H1 (cell line): Measurements from ENCODE around the gene SAMD15. TPM values are rescaled to one million over a fixed set of nuclear protein-coding genes. Genes with fewer than 3 reads are reported as not detected.

Source experiments
- CTCF ChIA-PET: fragments of 300-600 bp; sonication (Branson Sonifier 250); formaldehyde crosslinking; loops from one replicate; lab custom pipeline; 2021; ENCODE audit not compliant: partially characterized antibody; lab: Charles Lee
- POLR2A ChIA-PET: fragments of 300-600 bp; sonication (Branson Sonifier 250); formaldehyde crosslinking; loops from one replicate; lab custom pipeline; 2021; ENCODE audit warnings: inconsistent platforms; ENCODE audit not compliant: partially characterized antibody; lab: Charles Lee
- DNase-seq, 2 experiments: peaks; one replicate each; pipeline versions ENCODE4 v3.0.0 to v3.0.0-alpha.2; 2010 to 2022; ENCODE audit warnings: low spot score in 2 of 2, low read depth in 1 of 2, mixed read lengths in 1 of 2
- FAIRE-seq: peaks from 2 replicates; lab custom pipeline; 2011; peaks lifted over from hg19 to GRCh38; lab: Jason Lieb, UNC
- H2AFZ ChIP-seq: 2 replicates; pipeline ENCODE4 v1.8.1; 2012; ENCODE audit warnings: low read length, inconsistent platforms
- H2AK5ac ChIP-seq: 2 replicates; pipeline ENCODE4 v1.6.1; 2013; ENCODE audit warnings: low read depth, low read length
- H2BK120ac ChIP-seq: replicated peaks from 2 replicates; pipeline ENCODE3; 2013; ENCODE audit warnings: low read depth, low read length, inconsistent platforms
- H2BK12ac ChIP-seq: 2 replicates; pipeline ENCODE4 v1.6.1; 2013; ENCODE audit warnings: low read depth, low read length
- H2BK15ac ChIP-seq: 2 replicates; pipeline ENCODE4 v1.6.1; 2013; ENCODE audit warnings: low read length
- H2BK20ac ChIP-seq: 2 replicates; pipeline ENCODE4 v1.6.1; 2013; ENCODE audit warnings: low read length
- H2BK5ac ChIP-seq: 2 replicates; pipeline ENCODE4 v1.6.1; 2013; ENCODE audit warnings: low read depth, low read length
- H3K14ac ChIP-seq: 2 replicates; pipeline ENCODE4 v1.6.1; 2013; ENCODE audit warnings: inconsistent platforms; ENCODE audit not compliant: insufficient read length
- H3K18ac ChIP-seq: 2 replicates; pipeline ENCODE4 v1.6.1; 2013; ENCODE audit warnings: low read length; ENCODE audit errors: extremely low read depth
- H3K23ac ChIP-seq: 2 replicates; pipeline ENCODE4 v1.6.1; 2013; ENCODE audit warnings: inconsistent platforms; ENCODE audit not compliant: insufficient read length
- H3K23me2 ChIP-seq: 2 replicates; pipeline ENCODE4 v1.6.1; 2013; ENCODE audit warnings: low read depth, low read length
- H3K27ac ChIP-seq: 2 replicates; pipeline ENCODE4 v1.6.1; 2011; ENCODE audit warnings: low read depth, low read length, inconsistent platforms
- H3K27me3 ChIP-seq, 4 experiments: replicated peaks in 1 of 4; 1 replicate in 1 of 4; 2 replicates in 3 of 4; pipeline versions ENCODE4 v1.6.1 to v1.8.1; 2011 to 2013; ENCODE audit warnings: low read length in 3 of 4, mild to moderate bottlenecking in 3 of 4, inconsistent platforms in 2 of 4, mixed read lengths in 2 of 4, moderate library complexity in 1 of 4; ENCODE audit not compliant: control insufficient read depth in 3 of 4, insufficient read depth in 3 of 4; ENCODE audit errors: extremely low read depth in 1 of 4
- H3K36me3 ChIP-seq, 4 experiments: 2 replicates each; pipeline versions ENCODE4 v1.6.1 to v1.8.1; 2011 to 2013; ENCODE audit warnings: mild to moderate bottlenecking in 4 of 4, low read length in 3 of 4, moderate library complexity in 2 of 4, control low read depth in 1 of 4, inconsistent platforms in 1 of 4; ENCODE audit not compliant: insufficient read depth in 4 of 4, control insufficient read depth in 2 of 4
- H3K4ac ChIP-seq: replicated peaks from 2 replicates; pipeline ENCODE3; 2013; ENCODE audit warnings: low read length, low read depth, mixed read lengths, inconsistent platforms; ENCODE audit not compliant: insufficient read length
- H3K4me1 ChIP-seq, 4 experiments: replicated peaks in 1 of 4; 1 replicate in 1 of 4; 2 replicates in 3 of 4; pipeline versions ENCODE4 v1.6.1 to v1.8.1; 2011 to 2013; ENCODE audit warnings: low read length in 3 of 4, inconsistent platforms in 2 of 4, mixed read lengths in 1 of 4; ENCODE audit not compliant: insufficient read depth in 4 of 4, control insufficient read depth in 3 of 4
- H3K4me2 ChIP-seq, 2 experiments: 2 replicates each; pipeline versions ENCODE4 v1.6.1 to v1.8.1; 2011 to 2013; ENCODE audit warnings: low read depth in 2 of 2, low read length in 2 of 2, control low read depth in 1 of 2, inconsistent platforms in 1 of 2, mild to moderate bottlenecking in 1 of 2; ENCODE audit not compliant: insufficient read depth in 1 of 2
- H3K4me3 ChIP-seq, 4 experiments: fragments of 200-600, 300-600 bp in 1 of 4; sonication (generic), shearing (Covaris generic), sonication (Bioruptor Twin) in 1 of 4; 2 replicates each; pipeline versions ENCODE4 v1.5.1 to v1.8.1; 2011 to 2016; ENCODE audit warnings: low read length in 4 of 4, low read depth in 3 of 4, control low read depth in 2 of 4, inconsistent platforms in 2 of 4, mild to moderate bottlenecking in 2 of 4, mixed read lengths in 1 of 4, moderate library complexity in 1 of 4; ENCODE audit not compliant: insufficient read depth in 2 of 4; ENCODE audit errors: extremely low read depth in 1 of 4
- H3K56ac ChIP-seq: replicated peaks from 2 replicates; pipeline ENCODE3; 2013; ENCODE audit warnings: low read depth, mild to moderate bottlenecking, mixed read lengths, low read length, inconsistent platforms; ENCODE audit not compliant: insufficient read length
- H3K79me1 ChIP-seq: 2 replicates; pipeline ENCODE4 v1.6.1; 2013; ENCODE audit warnings: low read depth, low read length, control low read depth
- H3K79me2 ChIP-seq, 2 experiments: 2 replicates each; pipeline versions ENCODE4 v1.6.1 to v1.8.1; 2012 to 2013; ENCODE audit warnings: low read length in 2 of 2, mild to moderate bottlenecking in 2 of 2, inconsistent platforms in 1 of 2; ENCODE audit not compliant: insufficient read depth in 2 of 2, control insufficient read depth in 1 of 2
- H3K9ac ChIP-seq, 4 experiments: replicated peaks in 1 of 4; 1 replicate in 1 of 4; 2 replicates in 3 of 4; pipeline versions ENCODE4 v1.6.1 to v1.8.1; 2011 to 2013; ENCODE audit warnings: low read depth in 3 of 4, low read length in 3 of 4, control low read depth in 2 of 4, mild to moderate bottlenecking in 2 of 4, moderate library complexity in 2 of 4, inconsistent platforms in 1 of 4; ENCODE audit errors: extremely low read depth in 1 of 4
- H3K9me3 ChIP-seq, 2 experiments: 2 replicates each; pipeline versions ENCODE4 v1.6.1 to v1.8.1; 2012 to 2013; ENCODE audit warnings: mild to moderate bottlenecking in 2 of 2, moderate library complexity in 2 of 2, control low read depth in 1 of 2, inconsistent platforms in 1 of 2, low read depth in 1 of 2, low read length in 1 of 2, mixed read lengths in 1 of 2; ENCODE audit not compliant: insufficient read depth in 2 of 2
- H4K20me1 ChIP-seq, 2 experiments: replicated peaks in 1 of 2; 2 replicates each; pipeline versions ENCODE3 to v1.8.1; 2011 to 2013; ENCODE audit warnings: inconsistent platforms in 2 of 2, low read length in 2 of 2, mild to moderate bottlenecking in 1 of 2; ENCODE audit not compliant: insufficient read depth in 2 of 2, control insufficient read depth in 1 of 2
- H4K5ac ChIP-seq: 2 replicates; pipeline ENCODE4 v1.6.1; 2013; ENCODE audit warnings: low read length, low read depth, mixed read lengths, inconsistent platforms; ENCODE audit not compliant: insufficient read length
- H4K8ac ChIP-seq: 2 replicates; pipeline ENCODE4 v1.8.0; 2013; ENCODE audit warnings: mild to moderate bottlenecking, moderate library complexity, low read length, inconsistent platforms; ENCODE audit not compliant: insufficient read depth; ENCODE audit errors: extremely low read depth
- H4K91ac ChIP-seq: replicated peaks from 2 replicates; pipeline ENCODE3; 2013; ENCODE audit warnings: low read length, mixed read lengths, inconsistent platforms; ENCODE audit not compliant: insufficient read length
- CHD1 ChIP-seq: IDR thresholded peaks from 2 replicates; pipeline ENCODE4 v1.6.1; 2012; ENCODE audit warnings: low read depth, low read length, improper control_type of control experiment
- MAFK ChIP-seq: IDR thresholded peaks from 2 replicates; pipeline ENCODE4 v1.6.1; 2012; ENCODE audit warnings: low read depth, mild to moderate bottlenecking, improper control_type of control experiment, low read length
- SIN3A ChIP-seq, 2 experiments: IDR thresholded peaks in 1 of 2; conservative IDR thresholded peaks in 1 of 2; 2 replicates each; pipeline ENCODE4 v1.6.1; 2011 to 2012; ENCODE audit warnings: low read length in 2 of 2, improper control_type of control experiment in 1 of 2, low read depth in 1 of 2, mild to moderate bottlenecking in 1 of 2
- WGBS, 2 experiments: shearing (Covaris generic) in 1 of 2; methylation state at CpG; one replicate each; pipeline versions ENCODE4 v1.1.6 to v1.1.7; 2013 to 2015; ENCODE audit warnings: low lambda C conversion rate in 2 of 2, mixed read lengths in 2 of 2, inconsistent platforms in 1 of 2, low coverage in 1 of 2, missing lambda C conversion rate in 1 of 2; ENCODE audit not compliant: insufficient replicate concordance in 2 of 2, insufficient coverage in 1 of 2, insufficient read length in 1 of 2; ENCODE audit errors: extremely low coverage in 1 of 2, missing lambda C conversion rate in 1 of 2; 5-methylcytosine and 5-hydroxymethylcytosine counted together
- polyA plus RNA-seq, 7 experiments: library from polyadenylated mRNA; depleted of rRNA in 3 of 7; stranded (reverse) in 5 of 7; unstranded in 2 of 7; fragments of >200 nt in 5 of 7; fragments of 200-250 nt in 2 of 7; gene quantifications; 1 replicate in 5 of 7; 2 replicates in 1 of 7; 4 replicates in 1 of 7; pipeline versions ENCODE4 v1.2.1 to v1.2.3, GENCODE V29; 2011 to 2013; ENCODE audit warnings: missing spikeins in 2 of 7, mixed read lengths in 2 of 7
- total RNA-seq: library from RNA; stranded (reverse); fragmentation: NEBNext Ultra II Directional; extraction: Animal tissue kit (Norgen Biotek cat#: 25700); gene quantifications from 2 replicates; pipeline ENCODE4 v1.2.1, GENCODE V29; 2021

Gene SAMD15
- total and polyA plus RNA-seq, 2 of the 8 experiments (the other 6 are each of a cell fraction or from before 2014, with no cell fraction given) = 0.17 to 1.0 TPM

DNA sequence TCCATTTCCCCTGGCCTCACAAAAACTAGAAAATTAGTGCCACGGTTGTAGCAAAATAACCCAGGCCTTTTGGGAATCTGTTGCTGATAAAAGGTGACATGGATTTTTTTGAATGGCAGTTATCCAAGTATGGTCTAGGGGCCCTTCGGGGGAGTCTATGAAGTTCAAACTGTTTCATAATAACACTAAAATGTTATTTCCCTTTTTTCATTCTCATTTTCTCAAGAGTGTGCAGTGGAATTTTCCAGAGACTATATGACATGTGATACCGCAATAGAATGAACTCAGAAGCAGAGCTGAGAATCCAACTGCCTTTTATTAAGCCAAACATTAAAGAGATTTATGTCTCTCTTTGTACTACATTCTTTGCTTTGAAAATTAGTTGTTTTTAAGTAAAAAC is 29.4 kb upstream of the SAMD15 start:
- no peak overlapping the region for H3K4me3 ChIP-seq
- H4K5ac ChIP-seq = no peak overlapping the region
- H2BK15ac ChIP-seq = no peak overlapping the region
- POLR2A ChIA-PET = interaction anchor here (0.6 kb wide), 1 partner anchor 11 kb away, joined by 3 read pairs; no protein-coding TSS in a partner anchor
- no peak overlapping the region for H3K18ac ChIP-seq
- H2BK20ac ChIP-seq = no peak overlapping the region
- H3K9ac ChIP-seq = no peak overlapping the region
- no peaks in the 10 kb centered on the region for H3K23me2 ChIP-seq
- H3K14ac ChIP-seq = no peak overlapping the region
- H2BK120ac ChIP-seq = no peak overlapping the region
- no peak overlapping the region for H3K56ac ChIP-seq
- H4K91ac ChIP-seq = no peak overlapping the region
- H3K4me2 ChIP-seq = no peak overlapping the region
- CTCF ChIA-PET = no interaction called here
- no peak overlapping the region for H3K27ac ChIP-seq
- no peaks in the 10 kb centered on the region for H3K9me3 ChIP-seq
- H3K4ac ChIP-seq = no peak overlapping the region
- H3K79me2 ChIP-seq = no peaks in the 10 kb centered on the region
- DNase-seq (no peak), FAIRE-seq (no peak)
- no peak overlapping the region for H2AFZ ChIP-seq
- H3K36me3 ChIP-seq = peaks cover 0 to 6% (median 0%) of the 10 kb centered on the region in 4 experiments; a peak in 2 of 8 replicates
- H3K4me1 ChIP-seq = peaks cover 2 to 7% (median 4%) of the 10 kb centered on the region in 4 experiments; a peak in 5 of 7 replicates
- WGBS, 2 experiments = 95% methylated on average over 3 of the region's 3 CpGs; no CpG with 5 or more reads in 1 of the 2 experiments
- H2BK12ac ChIP-seq = no peak overlapping the region
- no peaks in the 10 kb centered on the region for H3K27me3 ChIP-seq
- H3K79me1 ChIP-seq = no peaks in the 10 kb centered on the region
- no peak overlapping the region for H3K23ac ChIP-seq
- no peak overlapping the region for H4K8ac ChIP-seq
- H2BK5ac ChIP-seq = no peak overlapping the region
- no peak overlapping the region for H2AK5ac ChIP-seq
- no peaks in the 10 kb centered on the region for H4K20me1 ChIP-seq
- TF ChIP-seq CHD1 = no peak
- no peak for TF ChIP-seq SIN3A (conservative IDR thresholded peaks at IDR 0.05 in 1 of 2, IDR thresholded peaks at IDR 0.05 in 1 of 2; ENCODE audit: low read depth in 1 of 2, low read length in 2 of 2)
- no peak for TF ChIP-seq MAFK
